HG03064 (cell line): ENCODE results near the gene PRDM12.
"Not testable (repeated sequence)": the region's sequence is repeated elsewhere in the genome, so short reads cannot be mapped to it uniquely, and the experiment has no call there.

Experiments
- ATAC-seq: cut with Tn5 transposase; IDR thresholded peaks from one replicate; pipeline ENCODE4 v1.9.1; 2021; ENCODE audit warnings: low read depth; ENCODE audit not compliant: unreplicated experiment

Gene PRDM12

DNA sequence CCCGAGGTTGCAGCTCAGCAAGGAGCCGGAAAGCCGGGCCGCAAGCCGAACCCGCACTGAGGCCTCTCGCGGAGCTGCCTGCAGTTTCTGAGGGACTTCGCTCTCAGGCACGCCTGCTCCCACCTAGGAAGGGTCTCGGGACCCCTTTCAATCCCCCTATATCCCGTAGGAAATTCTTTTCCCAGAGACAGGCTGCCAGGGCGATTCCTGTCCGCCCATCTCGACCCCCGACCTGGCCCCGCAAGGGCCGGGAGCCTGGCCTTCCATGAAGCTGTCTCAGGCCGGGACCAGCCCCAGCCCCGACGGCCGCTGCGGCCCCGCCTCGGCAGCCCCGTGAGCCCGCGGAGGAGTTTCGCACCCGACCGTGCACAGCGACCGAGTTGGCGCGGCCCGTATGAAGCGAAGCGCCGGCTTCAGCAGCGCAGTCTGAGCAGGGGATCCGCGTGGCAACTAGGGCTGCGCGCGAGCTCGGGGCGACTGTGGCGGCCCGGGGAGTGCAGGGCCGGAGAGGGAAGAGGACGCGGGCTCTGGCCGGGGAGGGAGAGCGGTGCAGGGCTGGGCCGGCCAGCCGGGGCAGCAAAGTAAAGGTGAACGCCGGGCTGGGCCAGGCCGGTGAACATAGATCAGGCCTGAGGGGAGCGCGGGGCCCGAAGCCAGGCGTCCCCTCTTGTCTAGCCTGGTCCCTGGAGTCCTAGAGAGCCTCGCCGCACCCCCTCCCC lies 977 bp upstream of the PRDM12 start:
- ATAC-seq = no peak

GRCh38 chr9:130663977-130664250 lies 480 bp upstream of the PRDM12 start:
- no peak for ATAC-seq

GRCh38 chr9:130665029-130665430 lies 636 bp downstream of the PRDM12 start:
- ATAC-seq = no peak

DNA sequence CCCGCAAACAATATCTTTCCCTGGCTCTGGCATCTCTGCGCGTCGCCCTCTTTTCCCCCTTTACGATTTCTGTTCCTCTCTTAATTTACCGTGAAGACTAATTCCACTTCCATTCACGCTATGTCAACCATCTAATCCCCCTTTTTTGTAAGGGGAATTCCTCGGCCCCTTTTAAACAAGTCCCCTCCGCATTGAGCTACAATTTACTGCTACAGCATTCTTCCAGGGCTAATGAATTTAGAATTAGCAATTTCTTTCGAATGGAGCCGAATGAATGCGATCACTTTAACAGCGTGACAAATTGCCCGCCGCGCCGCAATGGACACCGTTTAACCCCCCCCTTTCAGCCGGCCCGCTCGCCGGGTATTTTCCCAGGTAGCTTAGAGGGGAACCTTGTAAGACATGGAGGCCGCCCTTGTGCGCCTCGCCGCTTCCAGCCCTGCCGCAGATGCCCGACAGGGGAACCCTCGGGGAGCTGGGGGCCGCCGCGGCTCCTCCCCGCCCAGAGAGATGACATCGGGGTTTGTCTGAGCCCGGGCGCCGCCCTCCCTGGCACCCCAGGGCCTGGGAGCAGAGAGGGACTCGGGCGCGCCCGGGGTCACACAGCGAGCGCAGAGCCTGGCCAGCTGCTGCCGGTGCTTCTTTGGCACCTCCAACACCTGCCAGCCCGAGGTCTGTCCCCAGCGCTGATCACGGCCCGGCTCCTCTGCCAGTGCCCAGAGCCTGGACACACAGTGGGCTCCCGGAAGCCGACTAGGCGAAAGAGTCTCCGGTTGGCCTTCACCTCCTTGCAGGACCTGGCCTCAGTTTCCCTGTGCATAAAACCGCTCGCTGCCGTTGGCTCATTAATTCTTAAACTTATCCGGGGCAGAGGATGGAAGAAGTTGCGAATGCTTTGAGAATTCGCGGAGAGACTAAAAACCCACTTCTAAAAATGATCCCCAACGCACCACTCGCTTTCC lies 1.3 kb downstream of the PRDM12 start:
- ATAC-seq = no peak

DNA sequence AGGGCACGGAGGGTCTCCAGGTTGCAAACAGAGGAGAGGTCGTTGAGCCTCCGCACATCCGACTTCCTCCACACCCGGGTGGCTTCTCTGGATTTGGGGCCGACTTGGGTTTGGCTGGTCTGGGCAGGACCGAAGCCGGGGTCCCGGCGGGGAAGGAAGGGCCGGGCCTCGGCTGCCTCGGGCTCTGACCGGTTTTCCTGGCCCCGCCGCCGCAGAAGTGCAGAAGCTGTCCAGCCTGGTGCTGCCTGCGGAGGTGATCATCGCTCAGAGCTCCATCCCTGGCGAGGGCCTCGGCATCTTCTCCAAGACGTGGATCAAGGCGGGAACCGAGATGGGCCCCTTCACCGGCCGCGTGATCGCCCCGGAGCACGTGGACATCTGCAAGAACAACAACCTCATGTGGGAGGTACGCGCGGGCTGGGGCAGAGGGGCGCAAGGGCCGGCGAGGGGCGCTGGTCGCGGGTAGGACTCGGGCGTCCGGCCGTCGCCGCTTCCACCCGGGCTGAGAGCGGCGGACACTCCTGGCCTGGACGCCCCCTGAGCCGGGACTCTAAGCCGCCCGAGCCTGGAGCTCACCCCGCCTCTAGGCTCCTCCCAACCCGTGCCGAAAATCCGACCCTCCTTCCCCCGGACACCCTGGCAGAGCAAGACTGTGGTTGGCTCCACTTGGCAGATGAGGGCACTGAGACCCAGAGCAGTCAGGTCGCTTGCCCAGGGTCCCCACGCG lies 2.2 kb downstream of the PRDM12 start:
- no peak for ATAC-seq

DNA sequence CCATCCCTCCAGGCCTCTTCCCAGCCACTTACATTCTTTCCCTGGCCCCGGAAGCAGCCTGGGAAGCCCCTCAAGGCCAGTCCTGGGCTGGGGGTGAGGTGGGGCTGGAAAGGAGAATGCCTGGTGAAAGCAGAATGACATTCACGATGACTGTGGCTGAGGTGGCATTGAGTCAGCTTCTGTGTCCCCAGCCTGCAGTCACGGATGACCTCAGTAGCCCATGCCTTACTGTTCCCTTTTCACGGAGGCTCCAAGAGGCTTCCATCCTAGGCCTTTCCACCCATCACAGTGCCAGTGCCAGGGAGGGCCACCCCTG lies 2.7 kb downstream of the PRDM12 start:
- no peak for ATAC-seq

- ATAC-seq = no peak
These were observed 3.8 kb downstream of the PRDM12 start for GRCh38 chr9:130668196-130668595.

GRCh38 chr9:130668659-130669058 lies 4.3 kb downstream of the PRDM12 start:
- ATAC-seq = no peak

- no peak for ATAC-seq
These were observed 5.6 kb downstream of the PRDM12 start for GRCh38 chr9:130669965-130670364.

DNA sequence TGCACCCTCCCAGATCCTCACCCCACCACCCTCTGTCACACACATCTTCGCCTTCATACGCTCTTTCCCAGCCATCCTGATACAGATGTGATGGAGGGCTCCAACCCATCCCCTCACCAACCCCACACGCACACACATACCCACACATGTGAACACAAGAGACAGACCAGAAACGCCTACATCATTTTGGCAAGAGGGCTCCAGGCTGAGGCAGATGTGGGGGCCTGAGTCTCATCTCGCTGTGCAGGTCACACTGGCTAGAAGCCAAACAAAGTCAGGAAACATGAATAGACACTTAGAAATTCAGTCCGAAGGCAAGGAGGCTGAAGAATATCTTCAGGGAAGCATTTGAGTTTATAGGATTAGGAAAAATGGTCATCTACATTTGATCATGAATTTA lies 6.2 kb downstream of the PRDM12 start:
- no peak for ATAC-seq

DNA sequence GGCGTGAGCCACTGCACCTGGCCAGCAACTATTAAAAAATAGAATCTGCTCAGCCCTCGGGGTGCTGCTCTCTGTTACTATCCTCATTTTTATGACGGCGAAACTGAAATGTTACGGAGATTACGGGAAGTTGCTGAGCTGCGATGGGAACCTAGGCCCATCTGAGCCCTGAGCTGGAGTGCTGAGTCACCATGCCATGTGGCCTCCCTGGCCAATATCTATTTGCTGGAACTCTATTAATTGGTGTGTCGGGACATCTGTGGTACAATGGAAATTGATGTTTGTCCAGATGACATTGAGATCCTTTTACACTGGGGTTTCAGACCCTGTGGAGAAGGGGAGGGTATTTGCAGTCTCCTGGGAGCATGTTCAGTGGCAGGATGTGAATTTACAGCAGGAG lies 8.1 kb downstream of the PRDM12 start:
- no peak for ATAC-seq

DNA sequence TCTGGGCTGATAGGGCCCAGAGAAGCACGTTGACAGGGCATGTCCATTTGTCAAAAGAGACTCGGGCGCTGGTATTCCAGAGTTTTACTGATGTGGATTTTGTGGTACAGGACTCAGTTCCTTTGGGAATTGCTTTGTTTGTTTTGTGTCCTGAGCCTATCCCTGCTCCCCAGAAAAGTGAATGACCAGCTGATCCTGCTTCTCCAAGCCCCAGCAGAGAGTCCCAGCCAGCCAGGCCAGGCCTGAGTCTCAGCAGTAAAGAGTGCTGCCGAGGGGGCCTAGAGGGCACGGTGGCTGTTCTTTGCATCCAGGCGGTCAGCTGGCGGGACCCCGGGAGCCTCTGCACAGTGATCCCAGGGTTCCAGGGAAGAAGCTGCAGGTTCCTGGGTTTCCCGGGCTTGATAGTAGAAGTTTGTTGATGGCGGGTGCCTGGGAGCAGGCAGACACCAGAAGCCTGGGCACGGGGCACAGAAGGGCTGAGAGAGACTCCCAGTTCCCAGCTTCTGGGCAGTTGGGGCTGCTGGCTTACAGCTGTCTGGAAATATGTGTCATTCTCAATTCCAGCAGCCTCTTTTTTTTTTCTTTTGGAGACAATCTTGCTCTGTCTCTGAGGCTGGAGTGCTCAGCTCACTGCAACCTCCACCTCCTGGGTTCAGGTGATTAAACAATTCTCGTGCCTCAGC lies 8.7 kb downstream of the PRDM12 start:
- no peak for ATAC-seq

DNA sequence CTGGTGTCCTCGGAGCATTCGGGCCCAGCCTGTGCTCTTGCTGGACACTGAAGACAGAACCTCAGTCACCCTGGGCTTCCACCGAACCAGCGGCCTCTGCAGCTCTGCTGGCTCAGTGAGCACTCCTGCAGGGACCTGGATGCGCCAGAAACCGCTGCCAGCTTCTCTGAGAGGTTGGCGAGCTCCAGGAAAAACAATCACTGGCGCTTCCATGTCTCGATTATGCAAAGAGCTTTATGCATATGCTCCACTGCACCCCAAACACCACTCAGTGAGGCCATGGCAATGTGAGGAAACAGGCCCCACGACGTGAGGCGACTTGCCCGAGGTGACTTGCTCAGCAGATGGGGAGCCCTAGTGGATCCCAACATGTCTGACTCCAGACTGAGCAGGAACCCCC lies 11.0 kb downstream of the PRDM12 start:
- ATAC-seq = no peak

GRCh38 chr9:130677252-130677651 lies 12.9 kb downstream of the PRDM12 start:
- no peak for ATAC-seq

- ATAC-seq = no peak
These were observed 16.7 kb downstream of the PRDM12 start for GRCh38 chr9:130680836-130681768.

- ATAC-seq = no peak
These were observed 17.5 kb downstream of the PRDM12 start for GRCh38 chr9:130681769-130682420.

DNA sequence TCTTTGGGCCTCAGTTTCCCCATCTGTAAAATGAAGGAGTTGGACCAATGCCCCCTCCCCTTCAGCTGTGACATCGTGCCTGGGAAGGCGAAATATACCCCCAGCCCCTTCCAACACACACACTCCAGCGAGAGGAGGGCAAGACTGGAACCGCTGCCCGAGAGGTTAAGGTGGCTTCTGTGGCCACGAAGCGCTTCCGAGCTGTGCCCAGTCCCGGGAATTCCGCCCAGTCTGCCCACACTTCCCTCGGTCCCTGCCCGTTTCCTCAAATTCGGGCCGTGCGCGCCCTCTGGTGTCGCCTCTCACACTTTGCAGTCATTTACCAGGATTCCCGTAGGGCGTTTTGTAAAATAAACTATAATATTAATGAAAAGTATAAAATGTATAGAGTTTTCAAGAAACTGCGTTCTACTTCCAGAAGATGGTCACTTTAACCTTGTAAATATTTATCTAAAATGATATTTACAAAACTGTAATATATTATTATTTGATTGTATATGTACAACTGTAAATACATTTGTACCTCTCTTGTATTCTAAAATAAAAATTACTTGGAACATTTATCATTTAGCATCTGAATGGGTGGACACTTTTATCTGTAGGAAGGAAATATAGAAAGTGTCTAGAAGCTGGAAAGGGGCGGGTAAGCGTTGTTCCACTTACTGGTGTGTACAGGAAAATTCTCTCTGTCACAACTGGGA lies 18.2 kb downstream of the PRDM12 start:
- ATAC-seq = no peak

DNA sequence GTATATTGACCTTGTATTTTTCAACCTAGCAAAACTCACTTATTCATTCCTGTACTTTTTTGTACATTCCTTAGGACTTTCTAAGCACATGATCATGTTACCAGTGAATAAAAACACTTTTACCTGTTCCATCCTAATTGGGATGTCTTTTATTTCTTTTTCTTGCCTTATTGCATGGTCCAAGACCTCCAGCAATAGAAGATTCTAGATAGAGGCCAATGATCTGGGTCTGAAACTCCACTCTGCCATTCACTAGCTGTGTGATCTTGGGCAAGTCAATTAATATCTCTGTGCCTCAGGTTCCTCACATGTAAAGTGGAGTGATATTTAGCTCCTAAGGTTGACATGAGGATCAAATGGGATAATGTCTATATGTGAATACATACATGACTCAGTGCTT lies 20.7 kb downstream of the PRDM12 start:
- ATAC-seq = no peak

GRCh38 chr9:130685945-130686344 lies 21.6 kb downstream of the PRDM12 start:
- ATAC-seq = not testable (repeated sequence)
